Mesodermal cell (in vitro differentiated cells): ENCODE data around the gene QKI.

Experiments
- H3K27ac ChIP-seq: 2 replicates; pipeline ENCODE4 v1.7.0; 2013; ENCODE audit warnings: mild to moderate bottlenecking, low read depth, low read length, moderate library complexity; ENCODE audit not compliant: severe bottlenecking
- H3K36me3 ChIP-seq: 2 replicates; pipeline ENCODE4 v1.7.1; 2013; ENCODE audit warnings: mild to moderate bottlenecking, low read length, moderate library complexity; ENCODE audit not compliant: control insufficient read depth, insufficient read depth
- H3K4me1 ChIP-seq: one replicate; pipeline ENCODE4 v1.7.1; 2013; ENCODE audit warnings: mild to moderate bottlenecking, low read length; ENCODE audit not compliant: insufficient read depth, control insufficient read depth, poor library complexity, severe bottlenecking
- H3K4me3 ChIP-seq: 2 replicates; pipeline ENCODE4 v1.7.0; 2013; ENCODE audit warnings: low read length, control low read depth, mild to moderate bottlenecking; ENCODE audit not compliant: insufficient read depth, poor library complexity, severe bottlenecking; ENCODE audit errors: extremely low read depth
- H3K9me3 ChIP-seq: 2 replicates; pipeline ENCODE4 v1.7.1; 2013; ENCODE audit warnings: mild to moderate bottlenecking, low read length, moderate library complexity; ENCODE audit not compliant: control insufficient read depth
- WGBS, 2 experiments: methylation state at CpG; one replicate each; pipeline ENCODE4 v1.1.5; 2013; ENCODE audit warnings: missing lambda C conversion rate in 2 of 2; ENCODE audit not compliant: insufficient coverage in 2 of 2; 5-methylcytosine and 5-hydroxymethylcytosine counted together

Gene QKI

DNA sequence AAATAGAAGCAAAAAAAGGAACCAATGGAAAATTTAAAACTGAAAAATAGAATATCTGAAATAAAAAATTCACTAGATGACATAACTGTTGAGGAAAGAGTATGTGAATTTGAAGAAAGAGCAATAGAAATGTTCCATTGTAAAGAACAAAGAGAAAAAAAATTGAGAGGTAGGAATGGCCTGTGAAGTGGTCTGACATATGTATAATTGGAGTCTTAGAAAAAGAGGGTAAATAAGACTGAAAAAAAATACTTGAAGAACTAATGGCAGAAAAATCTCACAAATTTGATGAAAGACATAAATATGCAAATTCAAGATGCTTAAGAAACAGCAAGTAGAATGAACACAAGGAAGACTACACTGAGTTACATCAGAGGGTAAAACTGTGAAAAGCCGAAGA, 93.4 kb downstream of the QKI start:
- peaks cover 33% of the 10 kb centered on the region for H3K9me3 ChIP-seq
- H3K4me3 ChIP-seq, result no peak overlapping the region
- H3K36me3 ChIP-seq, result peaks cover 39% of the 10 kb centered on the region

DNA sequence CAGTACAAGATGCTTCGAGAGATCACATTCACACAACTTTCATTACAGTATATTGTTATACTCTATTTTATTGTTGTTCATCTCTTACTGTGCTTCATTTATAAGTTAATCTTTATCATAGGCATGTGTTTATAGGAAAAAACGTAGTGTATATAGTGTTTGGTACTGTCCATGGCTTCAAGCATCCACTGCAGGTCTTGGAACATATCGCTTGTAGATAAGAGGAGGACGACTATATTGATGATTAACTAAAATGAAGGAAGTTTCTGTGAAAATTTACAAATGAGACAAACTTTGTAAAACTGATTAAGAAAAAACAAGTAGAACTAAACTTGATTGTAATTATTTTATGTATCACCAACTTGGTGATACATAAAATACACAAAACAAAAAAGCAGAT, 98.5 kb downstream of the QKI start:
- no peak overlapping the region for H3K27ac ChIP-seq
- peaks cover 10% of the 10 kb centered on the region for H3K36me3 ChIP-seq
- H3K9me3 ChIP-seq, result peaks cover 3% of the 10 kb centered on the region
- no peak overlapping the region for H3K4me3 ChIP-seq
- no peaks in the 10 kb centered on the region for H3K4me1 ChIP-seq
- 94% methylated on average over 2 of the region's 4 CpGs; no CpG with 5 or more reads in 1 of the 2 experiments for WGBS, 2 experiments

More for the DNA sequence above, 93.4 kb downstream of the QKI start:
- Histone ChIP-seq H3K4me1 (no peaks in the 10 kb centered on the region), H3K27ac (no peak overlapping the region)
- WGBS, 2 experiments, result no CpG with 5 or more reads among the region's 1 CpG

DNA sequence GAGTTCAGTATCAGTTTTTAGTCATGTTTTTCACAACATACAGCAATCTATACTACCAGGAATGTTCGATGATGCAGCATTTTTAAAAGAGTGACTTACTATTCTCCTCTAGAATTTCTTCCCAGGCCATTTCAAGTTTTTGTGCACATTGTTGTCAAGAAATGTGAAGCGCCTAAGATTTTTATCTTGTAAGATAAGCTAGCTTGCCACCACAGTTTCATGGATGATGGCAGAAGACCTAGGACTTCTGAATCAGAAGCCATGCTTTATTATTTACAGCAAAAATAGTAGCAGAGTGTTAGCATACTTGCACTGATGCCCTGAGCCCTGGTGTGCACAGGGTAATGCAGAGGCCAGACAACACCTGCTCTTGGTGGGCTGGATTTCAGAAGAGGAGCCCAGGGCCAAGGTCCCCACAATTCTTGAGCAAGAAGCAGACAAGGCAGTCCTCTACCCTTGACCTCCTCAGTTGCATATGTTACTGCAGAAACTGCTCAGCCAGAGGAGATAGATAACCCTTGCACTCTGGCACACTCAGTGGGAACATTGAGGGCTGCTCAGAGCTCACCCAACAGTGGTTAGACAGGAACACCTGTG, 99.2 kb downstream of the QKI start:
- no peaks in the 10 kb centered on the region for H3K4me1 ChIP-seq
- H3K27ac ChIP-seq, result no peak overlapping the region
- peaks cover 3% of the 10 kb centered on the region for H3K36me3 ChIP-seq
- no peaks in the 10 kb centered on the region for H3K9me3 ChIP-seq
- H3K4me3 ChIP-seq, result no peak overlapping the region
- 65% methylated on average over 2 of the region's 2 CpGs; no CpG with 5 or more reads in 1 of the 2 experiments for WGBS, 2 experiments

DNA sequence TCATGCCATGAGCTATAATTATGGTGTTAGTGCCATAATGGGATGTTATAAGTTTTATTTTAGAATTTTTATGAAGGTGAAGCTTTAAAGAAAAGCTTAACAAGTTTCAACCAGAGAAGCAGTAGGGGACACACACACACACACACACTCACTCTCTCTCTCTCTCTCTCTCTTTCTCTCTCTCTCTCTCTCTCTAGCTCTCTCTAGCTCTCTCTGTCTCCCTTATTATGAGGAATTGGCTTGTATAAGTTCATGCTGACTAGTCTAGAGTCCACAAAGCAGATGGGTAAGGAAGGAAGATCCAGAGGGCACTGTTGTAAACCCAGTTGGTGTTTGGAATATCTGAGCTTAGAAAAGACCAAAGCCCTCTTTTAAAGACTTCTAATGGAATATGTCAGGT, 102.4 kb downstream of the QKI start:
- no peak overlapping the region for H3K4me3 ChIP-seq
- H3K4me1 ChIP-seq, result no peaks in the 10 kb centered on the region
- H3K36me3 ChIP-seq, result peaks cover 4% of the 10 kb centered on the region
- H3K27ac ChIP-seq, result no peak overlapping the region
- no peaks in the 10 kb centered on the region for H3K9me3 ChIP-seq

DNA sequence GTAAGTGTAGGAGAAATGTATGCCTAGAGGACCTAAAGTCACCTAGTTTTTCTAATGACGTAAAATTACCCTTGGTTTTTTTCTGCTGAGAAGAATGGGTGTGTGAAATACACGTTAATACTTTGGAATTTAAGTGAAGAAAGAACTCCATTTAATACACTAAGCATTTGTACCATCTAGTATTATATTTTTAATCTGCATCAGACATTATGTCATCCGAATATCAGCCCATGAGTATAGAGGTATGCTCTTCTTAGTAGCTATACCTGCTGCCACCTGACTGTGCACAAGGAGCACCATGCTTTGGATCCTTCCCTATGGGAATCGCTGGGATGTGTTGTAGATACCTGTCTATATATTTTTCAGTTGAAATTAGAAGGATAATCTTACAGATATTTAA, 106.4 kb downstream of the QKI start:
- WGBS, 2 experiments, result 100% methylated on average over 1 of the region's 4 CpGs
- no peak overlapping the region for H3K27ac ChIP-seq
- H3K4me1 ChIP-seq, result no peaks in the 10 kb centered on the region
- H3K4me3 ChIP-seq, result no peak overlapping the region
- H3K9me3 ChIP-seq, result no peaks in the 10 kb centered on the region
- H3K36me3 ChIP-seq, result peaks cover 4% of the 10 kb centered on the region

DNA sequence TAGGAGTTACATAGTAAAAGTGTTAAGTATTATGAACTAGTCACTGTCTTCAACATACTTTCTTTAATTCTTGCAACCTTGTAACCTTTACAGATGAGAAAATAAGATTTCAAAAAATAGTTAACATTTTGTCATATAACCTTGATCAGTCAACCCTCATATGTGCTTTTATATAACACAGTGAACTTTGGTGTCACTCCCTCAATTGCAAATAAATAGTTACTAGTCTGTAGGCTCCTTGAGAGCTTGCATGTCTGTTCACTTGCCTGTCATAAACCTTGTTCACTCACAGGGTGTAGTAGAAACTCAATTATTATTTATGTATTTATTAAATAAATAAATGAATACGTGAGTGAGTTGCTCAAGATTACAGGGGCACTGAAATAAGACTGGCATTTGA, 107.5 kb downstream of the QKI start:
- H3K36me3 ChIP-seq, result peaks cover 4% of the 10 kb centered on the region
- WGBS, 2 experiments, result no CpG with 5 or more reads among the region's 1 CpG
- H3K27ac ChIP-seq, result no peak overlapping the region
- no peak overlapping the region for H3K4me3 ChIP-seq
- H3K4me1 ChIP-seq, result no peaks in the 10 kb centered on the region
- no peaks in the 10 kb centered on the region for H3K9me3 ChIP-seq

DNA sequence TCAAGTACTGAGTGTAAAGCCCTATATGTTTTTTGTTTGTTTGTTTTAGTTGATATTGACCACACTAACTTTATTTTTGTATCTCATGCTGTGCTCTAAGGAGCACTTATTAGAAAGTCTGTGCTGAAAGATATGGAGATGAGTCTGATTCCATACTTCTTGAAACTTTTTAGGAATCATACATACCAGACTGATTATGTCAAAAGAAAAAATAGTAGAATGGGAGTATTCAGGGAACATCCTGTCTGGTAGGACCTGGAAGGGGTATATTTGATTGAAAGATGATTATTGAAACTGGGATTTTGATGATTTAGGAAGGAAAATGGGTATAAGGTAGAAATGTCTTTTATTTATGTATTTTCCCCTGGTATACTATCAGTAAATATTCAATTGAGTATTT, 111.4 kb downstream of the QKI start:
- Histone ChIP-seq H3K36me3 (peaks cover 4% of the 10 kb centered on the region), H3K4me1 (peaks cover 12% of the 10 kb centered on the region), H3K9me3 (no peaks in the 10 kb centered on the region), H3K27ac (no peak overlapping the region), H3K4me3 (no peak overlapping the region)

DNA sequence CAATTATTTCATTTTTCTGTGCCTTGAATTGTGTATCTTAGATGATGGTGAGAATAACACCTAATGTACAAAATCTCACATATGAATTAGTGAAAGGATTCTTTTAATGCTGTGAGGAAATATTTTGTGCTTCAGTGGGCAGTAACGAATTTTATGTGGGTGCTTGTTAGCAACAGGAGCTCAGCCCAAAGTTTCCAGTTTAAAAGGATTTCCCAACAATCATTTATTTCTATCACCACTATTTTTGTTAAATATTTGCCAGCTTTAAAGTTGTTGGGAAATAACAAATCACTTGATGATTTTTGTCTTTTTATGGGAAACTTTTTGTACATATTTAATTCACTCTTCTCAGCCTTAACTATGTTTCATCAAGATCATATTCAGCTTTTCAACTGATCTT, 111.8 kb downstream of the QKI start:
- Histone ChIP-seq H3K4me3 (no peak overlapping the region), H3K36me3 (peaks cover 4% of the 10 kb centered on the region), H3K9me3 (no peaks in the 10 kb centered on the region), H3K4me1 (peaks cover 12% of the 10 kb centered on the region), H3K27ac (no peak overlapping the region)
- no CpG with 5 or more reads among the region's 1 CpG for WGBS, 2 experiments

DNA sequence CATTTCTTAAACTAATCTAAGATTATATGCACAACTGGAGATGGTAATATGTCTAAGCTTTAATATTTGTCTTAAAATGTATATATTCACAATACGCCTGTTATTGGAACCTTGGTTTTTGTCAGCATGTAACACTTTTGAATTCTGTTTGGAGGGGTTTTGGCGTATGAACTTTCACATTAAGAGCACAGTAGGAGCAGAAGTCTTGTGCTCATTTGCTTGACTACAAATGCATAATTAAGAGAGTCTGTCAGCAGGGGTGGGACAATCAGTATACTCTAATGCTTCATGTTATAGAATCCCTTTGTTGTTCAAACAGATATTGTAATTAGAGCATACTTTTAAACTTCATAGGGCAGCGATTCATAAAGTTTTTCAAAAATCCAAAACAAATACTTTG, 112.8 kb downstream of the QKI start:
- H3K4me1 ChIP-seq, result peaks cover 14% of the 10 kb centered on the region

DNA sequence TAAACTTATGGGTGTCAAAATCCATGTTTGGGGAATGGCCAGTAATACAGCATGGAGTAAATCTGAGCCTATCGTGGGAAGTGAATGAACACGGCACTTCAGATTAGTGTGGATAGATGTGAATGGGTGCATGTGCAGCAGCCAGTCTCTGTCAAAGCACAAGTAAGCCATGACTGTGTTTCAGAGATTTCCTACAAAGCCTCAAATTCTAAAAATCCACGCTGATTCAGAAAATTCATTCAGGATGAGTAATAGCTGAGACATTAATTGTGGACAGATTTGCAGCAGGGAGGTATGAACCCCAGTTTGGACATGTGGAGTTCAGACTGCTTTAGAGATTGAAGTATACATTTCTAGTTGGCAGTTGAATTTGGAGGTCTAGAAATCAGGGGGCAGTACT, 115.1 kb downstream of the QKI start:
- no peak overlapping the region for H3K27ac ChIP-seq
- H3K4me1 ChIP-seq, result peaks cover 22% of the 10 kb centered on the region
- no peaks in the 10 kb centered on the region for H3K9me3 ChIP-seq
- WGBS, 2 experiments, result 94 to 100% methylated on average over 1 to 2 of the region's 3 CpGs
- H3K36me3 ChIP-seq, result peaks cover 3% of the 10 kb centered on the region
- no peak overlapping the region for H3K4me3 ChIP-seq

More for the DNA sequence above, 112.8 kb downstream of the QKI start:
- Histone ChIP-seq H3K27ac (no peak overlapping the region), H3K36me3 (no peaks in the 10 kb centered on the region), H3K9me3 (no peaks in the 10 kb centered on the region), H3K4me3 (no peak overlapping the region)
- 83% methylated on average over 1 of the region's 3 CpGs; no CpG with 5 or more reads in 1 of the 2 experiments for WGBS, 2 experiments

DNA sequence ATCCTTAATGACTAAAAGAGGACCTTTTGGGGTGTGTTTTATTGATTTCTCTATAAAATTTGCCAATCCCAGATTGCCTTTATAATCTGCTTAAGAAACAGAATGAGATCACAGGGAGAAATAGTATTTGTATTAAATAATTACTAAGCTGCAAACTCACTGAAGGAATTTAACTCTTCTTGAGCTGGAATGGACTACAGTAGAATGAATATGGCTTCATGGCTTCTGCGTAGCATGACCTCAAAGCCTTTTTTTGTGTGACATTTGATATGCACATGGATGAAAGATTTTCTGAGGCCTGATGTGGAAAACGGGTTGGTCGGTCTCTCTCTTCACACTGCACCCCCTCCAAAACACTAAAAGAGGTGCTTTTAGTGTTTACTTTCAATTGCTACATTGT, 115.9 kb downstream of the QKI start:
- no peak overlapping the region for H3K27ac ChIP-seq
- H3K36me3 ChIP-seq, result peaks cover 10% of the 10 kb centered on the region
- peaks cover 22% of the 10 kb centered on the region for H3K4me1 ChIP-seq
- WGBS, 2 experiments, result 83% methylated on average over 1 of the region's 3 CpGs; no CpG with 5 or more reads in 1 of the 2 experiments
- H3K4me3 ChIP-seq, result no peak overlapping the region
- no peaks in the 10 kb centered on the region for H3K9me3 ChIP-seq
